Measurements from ENCODE around the gene EML4.

GRCh38 chr2:42369532-42370229 lies 200.5 kb downstream of the EML4 start:
- TF ChIP-seq ZBTB33 (IDR thresholded peaks at IDR 0.05; ENCODE audit: borderline replicate concordance, low read depth) (no peak), EZH2phosphoT487 (IDR thresholded peaks at IDR 0.05; ENCODE audit: borderline replicate concordance, low read depth) (no peak), NRF1 (IDR thresholded peaks at IDR 0.05; ENCODE audit: low read depth, low read length) (no peak), MEF2A (IDR thresholded peaks at IDR 0.05; ENCODE audit: borderline replicate concordance, low read depth) (no peak), CTCF (IDR thresholded peaks at IDR 0.05) (no peak), RAD21 (IDR thresholded peaks at IDR 0.05; ENCODE audit: low read length) (no peak), GABPA (IDR thresholded peaks at IDR 0.05; ENCODE audit: low read depth) (no peak), POLR2AphosphoS5 (IDR thresholded peaks at IDR 0.05; ENCODE audit: low read depth, low read length) (no peak), TCF12 (IDR thresholded peaks at IDR 0.05) (no peak), ELF1 (IDR thresholded peaks at IDR 0.05) (no peak), EP300 (IDR thresholded peaks at IDR 0.05; ENCODE audit: borderline replicate concordance in 1 of 2, low read depth in 1 of 2, low read length in 1 of 2) (no peak), TEAD4 (IDR thresholded peaks at IDR 0.05; ENCODE audit: borderline replicate concordance, insufficient read depth) (no peak), MAX (IDR thresholded peaks at IDR 0.05; ENCODE audit: low read depth) (no peak)

Data from SK-N-SH (cell line).